SK-N-DZ (cell line): Measurements from ENCODE around the gene PPFIA1.

Experiments used
- DNase-seq: peaks from one replicate; pipeline ENCODE4 v3.0.0-alpha.2; 2015; ENCODE audit warnings: low spot score

PPFIA1 gene

DNA sequence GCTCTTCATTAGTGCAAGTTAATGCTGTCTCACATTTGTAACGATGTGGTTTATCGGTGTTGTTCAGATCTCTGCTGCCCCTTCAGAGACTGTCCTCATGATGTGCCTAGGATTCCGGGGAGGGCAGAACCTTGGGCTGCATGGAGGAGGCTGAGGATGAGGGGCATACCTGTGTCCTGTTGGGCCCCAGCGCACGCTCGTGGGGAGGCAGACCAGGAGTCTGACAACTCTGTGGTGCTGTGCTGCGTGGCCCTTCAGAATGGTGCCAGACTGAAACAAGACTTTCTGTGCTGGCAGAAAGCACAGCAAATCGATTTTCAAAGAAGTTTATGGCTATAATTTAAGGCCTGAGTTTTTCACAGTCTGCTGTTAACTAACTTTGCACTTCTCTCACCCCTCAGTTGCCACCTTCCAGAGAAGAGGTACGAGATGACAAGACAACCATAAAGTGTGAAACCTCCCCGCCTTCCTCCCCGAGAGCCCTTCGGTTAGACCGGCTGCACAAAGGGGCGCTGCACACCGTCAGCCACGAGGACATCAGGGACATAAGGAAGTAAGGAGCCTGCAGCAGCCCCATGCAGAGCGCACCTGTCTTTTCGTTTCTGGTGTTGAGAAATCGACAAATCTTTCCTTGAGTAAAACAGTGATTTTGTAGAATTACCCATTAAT lies 83.5 kb downstream of the PPFIA1 start:
- DNase-seq: no peak

DNA sequence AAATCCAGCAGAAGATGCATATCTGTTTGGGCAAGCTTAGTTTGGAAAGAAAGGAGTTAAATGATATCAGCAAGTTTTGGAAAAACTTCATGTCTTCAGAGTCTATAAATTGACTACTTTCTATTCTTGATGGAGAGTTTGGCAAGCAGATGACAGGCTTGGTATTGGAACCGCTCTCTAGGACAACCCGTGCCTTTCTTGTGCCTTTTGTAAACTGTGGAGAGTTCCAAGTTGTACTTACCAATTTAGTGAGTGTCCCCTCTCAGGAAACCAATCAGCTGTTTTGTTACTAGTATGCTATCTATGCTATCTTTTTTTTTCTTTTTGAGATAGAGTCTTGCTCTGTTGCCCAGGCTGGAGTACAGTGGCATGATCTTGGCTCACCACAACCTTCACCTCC lies 84.1 kb downstream of the PPFIA1 start:
- no peak for DNase-seq

DNA sequence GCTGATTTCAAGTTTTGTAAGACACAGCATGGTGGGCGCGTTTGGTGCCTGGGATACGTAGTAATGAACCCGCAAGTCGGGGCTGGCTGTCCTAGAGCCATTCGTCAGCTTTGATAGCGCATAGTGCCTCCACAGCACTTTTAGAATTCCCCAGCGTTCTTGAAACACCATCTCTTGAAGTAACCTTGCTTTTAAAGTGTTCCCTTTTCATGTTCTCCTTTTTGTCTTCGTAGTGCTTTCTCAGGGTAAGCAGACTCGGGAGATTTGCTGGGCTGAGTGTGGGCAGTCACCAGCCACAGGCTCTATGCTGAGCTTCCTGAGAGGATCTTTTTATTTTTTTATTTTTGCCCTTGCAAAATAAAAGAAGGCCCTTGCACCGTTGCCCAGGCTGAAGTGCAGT lies 88.3 kb downstream of the PPFIA1 start:
- no peak for DNase-seq

DNA sequence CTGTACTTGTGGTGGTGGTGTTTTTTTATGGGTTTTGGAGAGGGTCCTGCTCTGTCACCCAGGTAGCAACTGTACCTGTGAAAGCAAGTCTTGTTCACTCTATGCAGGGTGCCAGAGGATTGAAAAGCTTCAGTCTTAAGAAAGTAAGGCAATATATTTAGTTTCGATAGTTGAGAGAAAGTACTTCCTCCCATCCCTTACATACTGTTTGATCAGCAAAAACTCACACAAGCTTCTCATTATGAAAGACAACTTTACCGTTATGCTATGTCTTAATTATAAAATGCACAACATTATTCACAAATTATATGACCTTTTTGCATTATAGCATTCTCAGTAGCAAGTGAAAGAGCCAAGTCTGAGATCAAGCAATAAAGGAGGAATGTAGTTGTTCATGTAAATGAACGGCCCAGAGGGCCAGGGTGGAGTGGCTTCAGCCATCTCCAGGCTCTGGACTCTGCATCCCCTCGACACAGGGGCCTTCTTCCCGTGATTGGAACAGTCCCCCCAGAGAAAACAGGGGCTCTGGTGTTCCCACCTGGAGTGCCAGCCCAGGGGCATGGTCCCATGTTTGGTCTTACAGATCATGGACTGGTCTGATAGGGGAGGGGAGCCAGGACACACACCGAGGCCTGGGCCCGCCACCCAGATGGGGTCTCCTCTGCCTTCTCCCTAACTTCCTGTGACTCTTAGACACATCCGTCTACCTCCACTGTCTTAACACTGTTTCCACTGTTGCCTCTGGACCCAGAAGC lies 89.1 kb downstream of the PPFIA1 start:
- no peak for DNase-seq

DNA sequence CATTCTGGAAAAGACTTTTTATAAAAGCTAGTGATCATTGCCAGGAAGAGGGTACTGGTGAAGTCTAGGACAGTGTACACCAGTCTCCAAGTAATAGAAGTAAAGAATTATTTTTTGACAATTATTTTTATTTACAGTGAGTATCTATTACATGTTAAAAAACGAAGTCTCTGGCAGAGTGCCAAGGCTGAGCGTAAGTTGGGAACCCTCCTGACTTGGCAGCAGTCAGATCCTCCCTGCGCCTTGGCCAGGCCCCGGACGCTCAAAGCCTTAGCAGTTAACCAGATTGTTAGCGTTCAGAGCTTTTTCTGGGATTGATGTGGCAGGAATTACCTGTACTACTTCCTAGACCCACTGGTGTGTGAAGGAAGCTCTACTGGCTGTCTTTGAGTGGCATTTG lies 89.7 kb downstream of the PPFIA1 start:
- no peak for DNase-seq

DNA sequence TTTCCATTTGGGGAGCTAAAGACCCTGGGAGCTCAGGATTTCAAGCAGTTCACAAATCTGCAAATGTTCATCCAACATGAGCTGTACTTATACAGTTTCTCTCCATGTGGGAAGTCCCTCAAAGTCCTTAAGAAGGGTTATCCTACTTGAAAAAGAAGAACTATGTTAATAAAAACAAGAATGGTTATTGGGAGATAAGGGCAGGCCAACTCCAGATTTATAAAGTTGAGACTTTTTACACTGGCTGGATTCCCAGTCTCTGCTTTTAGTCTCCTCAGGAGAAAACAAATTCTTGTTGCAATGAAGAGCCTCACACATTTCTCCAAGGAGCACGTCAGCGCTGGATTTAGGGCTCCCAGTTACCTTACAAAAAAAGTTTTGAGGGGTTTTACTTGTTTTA lies 93.7 kb downstream of the PPFIA1 start:
- DNase-seq: no peak

DNA sequence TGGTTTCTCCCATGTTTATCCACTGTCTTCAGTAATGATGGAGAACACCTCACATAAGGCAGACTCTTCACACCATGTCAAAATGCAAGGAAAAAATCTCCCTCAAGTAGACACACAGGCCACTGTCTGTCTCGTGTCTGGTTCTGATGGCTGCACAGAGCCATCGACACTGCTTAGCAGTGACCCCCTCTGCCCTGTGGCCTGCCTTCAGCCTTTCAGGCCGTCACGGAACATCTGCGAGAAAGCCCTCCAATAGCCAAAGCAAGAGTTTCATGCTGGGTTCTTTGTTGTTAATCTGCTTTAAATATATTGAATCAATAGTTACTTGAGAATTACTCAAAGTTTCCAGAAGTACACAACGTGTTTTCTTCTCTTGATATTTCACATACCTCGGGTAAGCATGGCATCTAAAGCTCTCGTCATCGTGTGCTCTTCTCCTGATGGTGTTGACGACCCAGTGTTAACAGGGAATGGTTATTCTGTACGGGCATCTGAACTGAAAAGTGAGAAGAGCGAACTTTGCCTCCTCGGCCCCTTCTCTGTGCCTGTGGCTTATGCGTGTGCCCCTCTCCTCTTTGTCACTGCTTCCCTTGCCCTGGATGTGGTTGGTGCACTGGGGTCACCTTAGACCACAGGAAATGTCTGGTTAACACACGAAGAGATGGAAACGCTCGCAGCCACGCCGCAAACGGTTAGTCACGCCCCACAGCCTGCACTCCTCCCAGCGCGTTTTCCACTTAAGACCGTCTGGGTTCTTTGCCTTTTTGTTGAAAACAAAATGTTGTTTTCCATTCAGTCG lies 94.5 kb downstream of the PPFIA1 start:
- no peak for DNase-seq

DNA sequence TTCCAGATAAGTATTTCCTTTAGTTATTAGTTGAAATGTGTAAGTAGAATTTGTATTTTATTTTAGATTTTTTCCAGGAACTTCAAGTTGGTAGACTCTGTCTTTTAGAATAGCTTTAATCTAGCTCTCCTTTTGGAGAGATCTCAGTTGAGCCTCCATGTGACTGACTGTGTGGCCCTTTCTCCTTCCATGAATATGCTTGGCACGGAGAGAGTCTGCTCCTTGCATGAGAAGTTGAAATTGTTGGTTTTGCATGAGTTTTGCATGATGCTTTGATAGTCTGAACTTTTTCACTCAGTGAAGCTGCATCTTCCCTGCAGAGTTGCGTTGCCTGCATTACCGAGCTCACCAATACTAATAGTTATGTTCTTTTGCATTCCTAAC lies 95.0 kb downstream of the PPFIA1 start:
- no peak for DNase-seq

DNA sequence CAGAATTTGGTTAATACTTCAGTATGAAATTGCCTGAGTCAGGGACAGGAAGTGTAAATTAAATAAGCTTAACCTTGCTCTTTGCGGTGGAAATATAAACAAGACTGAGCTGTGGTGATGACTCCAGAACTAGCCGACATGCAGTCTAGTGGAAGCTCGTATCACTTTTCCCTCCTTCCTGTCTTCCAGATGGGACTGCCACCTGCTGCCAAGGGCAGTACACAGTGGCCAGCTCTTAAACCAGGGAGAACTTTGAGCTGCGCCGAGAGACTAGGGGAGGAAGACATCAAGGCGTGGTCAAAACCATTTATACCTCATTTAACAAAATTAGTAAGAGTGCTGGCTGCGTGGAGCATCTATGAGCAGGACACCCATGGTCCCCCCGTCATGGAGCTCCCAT lies 96.6 kb downstream of the PPFIA1 start:
- DNase-seq: no peak

DNA sequence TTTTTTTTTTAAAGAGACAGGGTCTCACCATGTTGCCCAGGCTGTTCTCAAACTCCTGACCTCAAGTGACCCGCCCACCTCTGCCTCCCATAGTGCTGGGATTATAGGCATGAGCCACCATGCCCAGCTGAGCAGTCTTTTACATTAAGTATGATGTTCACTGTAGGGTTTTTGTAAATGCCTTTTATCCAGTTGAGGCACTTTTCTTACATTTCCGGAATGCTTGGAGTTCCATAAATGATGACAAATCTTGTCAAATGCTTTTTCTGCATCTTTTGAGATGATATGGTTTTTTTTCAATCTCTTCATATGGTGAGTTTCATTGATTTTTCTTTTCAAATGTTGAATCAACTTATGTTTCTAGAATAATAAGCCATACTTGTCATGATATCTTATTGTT lies 98.5 kb downstream of the PPFIA1 start:
- DNase-seq: no peak

DNA sequence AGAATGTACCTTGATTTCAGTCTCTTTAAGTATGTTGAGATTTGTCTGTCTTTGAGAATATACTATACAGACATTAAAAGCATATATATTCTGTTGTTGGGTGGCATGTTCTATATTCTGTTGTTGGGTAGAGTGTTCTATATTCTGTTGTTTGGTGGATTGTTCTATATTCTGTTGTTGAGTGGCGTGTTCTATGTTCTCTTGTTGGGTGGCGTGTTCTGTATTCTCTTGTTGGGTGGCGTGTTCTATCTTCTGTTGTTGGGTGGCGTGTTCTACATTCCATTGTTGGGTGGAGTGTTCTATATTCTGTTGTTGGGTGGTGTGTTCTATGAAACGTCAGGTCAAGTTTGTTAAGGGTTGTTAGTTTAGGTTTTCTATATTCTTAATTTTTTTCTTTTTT lies 100.8 kb downstream of the PPFIA1 start:
- DNase-seq: peak; percentile 7

DNA sequence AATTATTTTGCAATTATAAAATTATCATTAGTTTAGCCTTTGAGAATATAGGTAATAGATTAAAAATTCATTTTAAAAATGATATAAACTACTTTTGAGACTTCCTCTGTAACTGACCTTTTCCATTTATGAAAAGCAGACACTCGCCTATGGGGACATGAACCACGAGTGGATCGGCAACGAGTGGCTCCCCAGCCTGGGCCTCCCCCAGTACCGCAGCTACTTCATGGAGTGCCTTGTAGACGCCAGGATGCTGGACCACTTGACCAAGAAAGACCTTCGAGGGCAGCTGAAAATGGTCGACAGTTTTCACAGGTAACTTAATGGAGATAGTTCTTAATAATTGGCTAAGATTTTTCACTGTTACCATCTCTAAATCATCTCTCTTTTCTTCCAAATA lies 101.6 kb downstream of the PPFIA1 start:
- no peak for DNase-seq

DNA sequence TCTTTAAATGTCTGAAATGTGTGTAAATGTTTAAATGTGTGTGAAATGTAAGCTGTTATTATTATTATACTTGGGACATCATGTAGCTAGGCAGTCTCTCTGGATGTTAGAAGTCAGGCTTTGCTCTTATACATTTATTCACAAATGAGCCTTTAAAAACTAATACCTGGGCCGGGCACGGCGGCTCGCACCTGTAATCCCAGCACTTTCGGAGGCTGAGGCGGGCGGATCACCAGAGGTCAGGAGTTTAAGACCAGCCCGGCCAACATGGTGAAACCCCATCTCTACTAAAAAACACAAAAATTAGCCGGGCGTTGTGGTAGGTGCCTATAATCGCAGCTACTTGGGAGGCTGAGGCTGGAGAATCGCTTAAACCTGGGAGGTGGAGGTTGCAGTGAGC lies 106.1 kb downstream of the PPFIA1 start:
- no peak for DNase-seq

DNA sequence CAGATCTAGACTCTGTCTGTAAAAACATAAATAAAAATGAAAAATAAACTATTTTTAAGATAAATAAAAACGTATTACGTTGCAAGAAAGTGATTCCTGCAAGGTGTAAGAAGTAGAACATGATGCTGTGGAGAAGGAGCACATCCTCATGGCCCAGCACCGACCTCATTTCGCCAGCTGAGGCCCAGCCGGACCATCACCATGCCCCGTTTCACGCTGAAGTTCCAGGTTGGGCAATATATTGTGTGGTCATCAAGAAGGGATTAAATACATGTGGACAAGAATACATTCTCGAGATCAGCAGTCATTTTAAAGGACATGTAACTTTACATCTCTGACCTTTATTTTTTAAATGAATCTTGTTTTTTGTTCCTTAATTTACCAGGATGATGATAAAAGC lies 107.2 kb downstream of the PPFIA1 start:
- DNase-seq: no peak

DNA sequence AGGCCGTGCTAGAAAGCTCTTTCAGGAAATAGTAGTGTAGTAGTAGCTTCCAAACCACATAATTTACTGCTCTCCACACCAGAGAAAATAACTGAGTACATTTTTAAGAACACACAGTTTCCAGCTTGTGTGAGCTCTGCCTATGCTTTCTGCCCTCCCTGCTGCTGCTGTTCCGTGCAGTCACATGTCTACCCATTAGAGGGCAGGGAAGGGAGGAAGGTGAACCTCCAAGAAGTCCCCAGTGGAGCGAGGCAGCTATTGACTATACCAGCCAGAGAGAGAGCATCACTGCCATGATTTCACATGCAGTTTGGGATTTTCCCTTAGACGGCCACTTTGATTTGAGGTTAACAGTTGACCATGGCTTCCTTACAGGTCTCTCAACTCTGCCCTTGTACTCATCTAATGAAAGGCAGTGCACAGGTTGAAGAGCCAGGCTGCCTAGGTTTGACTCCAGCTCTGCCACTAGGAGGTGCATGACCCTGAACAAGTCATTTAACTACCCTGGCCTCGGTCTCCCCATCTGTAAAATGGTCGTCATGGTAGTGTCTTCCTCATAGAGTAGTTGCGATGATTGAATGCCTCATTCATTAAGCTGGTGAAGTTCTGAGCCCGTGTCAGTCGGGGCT lies 108.1 kb downstream of the PPFIA1 start:
- DNase-seq: no peak

DNA sequence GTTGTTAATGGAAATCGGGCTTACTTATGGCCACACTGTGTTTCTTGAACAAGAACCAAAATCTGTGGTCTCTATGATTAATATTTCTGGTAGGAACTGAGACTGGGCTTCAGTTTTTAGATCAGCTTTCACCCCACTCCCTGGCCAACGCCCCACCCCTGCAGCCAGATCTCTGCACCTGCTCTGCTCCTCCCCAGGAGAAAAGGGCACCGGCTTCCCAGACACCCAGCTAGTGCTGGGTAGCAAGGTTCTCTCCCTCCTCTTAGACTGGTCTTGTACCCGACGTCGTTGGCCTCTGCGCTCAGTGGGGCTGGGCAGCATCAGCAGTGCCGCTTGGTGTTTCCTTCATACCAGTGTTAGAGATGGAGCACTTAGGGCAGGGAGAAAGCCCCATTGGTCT lies 110.9 kb downstream of the PPFIA1 start:
- DNase-seq: no peak

DNA sequence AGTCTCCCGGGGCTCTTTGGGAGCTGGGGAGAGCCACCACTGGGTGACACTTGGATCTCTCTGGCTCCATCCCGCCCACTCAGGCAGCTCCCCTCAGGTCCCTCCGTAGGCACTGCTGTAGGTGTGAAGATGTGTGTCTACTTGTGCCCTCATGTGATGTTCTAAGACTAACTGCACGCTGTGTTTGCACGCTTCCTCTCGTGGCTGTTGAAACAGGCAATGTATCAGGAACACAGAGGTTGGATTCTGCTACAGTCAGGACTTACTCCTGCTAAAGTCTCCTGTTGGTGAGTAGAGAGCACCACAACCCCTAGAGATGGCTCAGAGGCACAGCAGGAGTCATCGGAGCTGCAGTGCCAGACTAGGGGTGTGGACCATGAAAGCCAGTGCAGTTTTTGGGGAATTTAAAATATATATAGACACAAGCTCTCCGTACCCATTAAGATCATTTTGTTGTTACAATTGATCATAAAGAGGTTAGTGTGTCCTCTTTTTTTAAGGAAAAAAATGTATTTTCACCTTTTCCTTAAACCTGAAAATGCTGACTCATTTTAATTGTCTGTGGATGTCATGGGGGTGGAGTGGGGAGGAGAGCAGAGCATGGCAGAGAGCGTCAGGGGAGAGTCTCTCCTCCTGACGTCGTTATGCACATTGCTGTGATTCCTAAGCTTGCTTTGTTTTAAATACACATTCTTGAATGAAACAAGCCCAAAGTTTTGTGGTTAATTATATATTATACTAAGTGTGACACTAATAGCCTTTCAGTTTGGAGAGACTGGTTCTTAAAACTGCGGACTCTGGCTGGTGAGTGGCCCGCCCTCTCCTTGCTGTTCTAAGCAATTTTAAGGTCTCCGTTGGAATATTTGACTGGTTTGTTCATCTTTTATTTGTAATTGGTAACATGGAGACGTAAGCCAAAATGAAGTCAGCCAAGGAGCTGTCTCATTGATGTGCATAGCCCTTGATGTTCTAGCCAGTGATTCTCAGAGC lies 111.7 kb downstream of the PPFIA1 start:
- no peak for DNase-seq

DNA sequence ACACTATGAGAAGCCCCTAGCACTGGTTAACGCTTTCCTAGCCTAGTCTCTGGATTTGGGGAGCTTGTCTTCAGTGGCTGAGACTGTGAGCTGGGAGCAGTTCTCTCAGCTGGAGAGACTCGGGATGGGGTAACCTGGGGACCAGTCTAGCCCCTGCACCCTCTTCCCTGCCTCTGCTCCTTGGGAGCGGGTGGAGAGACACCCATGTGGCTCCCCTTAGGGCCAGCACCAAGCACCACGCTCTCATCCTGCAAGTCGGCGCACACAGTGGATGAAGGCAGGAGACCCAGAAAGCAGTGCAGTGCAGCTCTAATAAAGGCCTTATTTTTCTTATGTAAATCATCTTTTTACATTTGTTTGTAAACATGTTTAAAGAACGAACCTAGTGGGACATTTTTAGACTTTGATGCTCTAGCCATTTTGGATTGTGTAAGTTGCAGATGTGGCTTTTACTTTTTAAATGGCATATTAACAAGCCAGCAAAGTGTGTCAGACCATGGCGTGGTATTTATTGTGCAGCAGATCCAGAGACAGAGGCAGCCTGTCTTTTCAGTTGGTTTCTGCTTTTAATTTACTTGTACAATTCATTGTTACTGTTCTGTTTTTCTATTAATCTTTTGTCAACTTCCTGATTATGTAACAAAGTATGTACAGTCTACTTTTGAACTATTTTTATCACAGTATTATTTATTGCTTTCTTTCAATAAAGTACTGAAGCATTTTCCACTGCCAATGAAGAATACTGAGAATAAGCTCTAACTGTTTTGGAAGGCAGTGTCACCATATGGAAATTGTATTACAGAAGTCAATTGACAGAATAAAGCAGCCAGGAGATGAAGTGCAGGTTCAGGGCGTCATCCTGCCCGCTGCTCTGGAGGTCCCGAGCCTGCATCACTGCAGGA lies 113.4 kb downstream of the PPFIA1 start:
- DNase-seq: no peak

DNA sequence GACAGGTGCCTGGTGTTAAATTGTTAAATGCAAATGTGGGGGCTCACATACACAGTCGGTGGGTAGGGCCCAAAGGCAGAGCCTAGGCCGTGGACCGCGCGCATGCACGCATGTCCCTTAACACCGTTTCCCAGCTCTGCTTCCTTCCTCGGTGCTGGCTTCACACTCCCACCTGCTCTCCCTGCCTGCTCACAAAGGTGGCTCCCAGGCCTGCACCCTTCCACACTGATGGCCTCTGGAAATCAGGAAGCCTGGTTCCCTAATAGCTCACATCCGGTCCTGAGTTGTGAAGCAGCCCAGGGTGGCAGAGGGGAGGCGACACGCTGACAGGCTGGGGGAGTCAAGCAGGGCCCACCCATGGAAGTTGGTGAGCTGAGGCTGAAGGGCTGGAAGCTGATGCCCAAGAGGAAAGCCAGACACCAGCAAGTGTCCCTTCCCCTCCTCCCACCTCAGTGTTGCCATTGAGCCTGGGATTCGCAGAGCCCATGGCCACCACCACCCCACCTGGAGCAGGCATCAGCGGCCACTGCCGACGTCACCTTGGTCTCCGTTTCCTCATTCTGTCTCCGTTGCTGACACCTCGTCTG lies 114.2 kb downstream of the PPFIA1 start:
- no peak for DNase-seq

DNA sequence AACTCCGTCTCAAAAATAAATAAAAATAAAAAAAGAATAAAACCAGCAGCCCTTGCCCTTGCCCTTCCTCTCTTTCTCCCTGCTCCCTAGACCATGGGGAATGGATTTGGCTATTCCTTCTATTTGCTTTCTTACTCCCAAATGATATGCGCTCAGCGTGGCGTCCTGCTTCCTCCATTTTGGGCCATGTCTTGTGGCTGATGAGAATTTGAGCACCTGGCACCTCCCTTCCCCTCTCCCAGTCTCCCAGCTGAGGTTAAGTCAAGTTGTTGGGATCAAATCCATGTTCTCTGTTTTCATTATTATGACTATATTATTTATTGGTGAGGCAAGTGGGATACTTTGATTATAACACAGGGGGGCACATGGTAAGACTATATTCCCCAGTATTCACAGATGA lies 117.1 kb downstream of the PPFIA1 start:
- no peak for DNase-seq
